CD14-positive monocyte (primary cell): ENCODE measurements around the gene SLC2A9. TPM values are rescaled to one million over a fixed set of nuclear protein-coding genes. Genes with fewer than 3 reads are reported as not detected.

Source experiments
- DNase-seq, 3 donors: peaks; one replicate each; pipeline ENCODE4 v3.0.0-alpha.2; 2011 to 2022
- H2AFZ ChIP-seq: 2 replicates; pipeline ENCODE4 v1.6.0; 2012; ENCODE audit warnings: mild to moderate bottlenecking, low read depth, low read length, inconsistent platforms; ENCODE audit not compliant: insufficient read depth, poor library complexity, severe bottlenecking
- H3K27ac ChIP-seq, 2 donors: 1 replicate in 1 of 2; 2 replicates in 1 of 2; pipeline ENCODE4 v1.5.1; 2012 to 2013; ENCODE audit warnings: low read length in 2 of 2, control low read depth in 1 of 2, inconsistent platforms in 1 of 2, low read depth in 1 of 2, mild to moderate bottlenecking in 1 of 2
- H3K27me3 ChIP-seq, 2 donors: one replicate each; pipeline versions ENCODE4 v1.6.0 to v1.6.1; 2011 to 2013; ENCODE audit warnings: low read length in 2 of 2; ENCODE audit not compliant: control insufficient read depth in 2 of 2, insufficient read depth in 2 of 2
- H3K36me3 ChIP-seq, 2 donors: replicated peaks in 1 of 2; 1 replicate in 1 of 2; 2 replicates in 1 of 2; pipeline versions ENCODE4 v1.5.1 to v1.6.1; 2012 to 2013; ENCODE audit warnings: low read length in 2 of 2, control low read depth in 1 of 2, inconsistent platforms in 1 of 2, mild to moderate bottlenecking in 1 of 2; ENCODE audit not compliant: insufficient read depth in 2 of 2, control insufficient read depth in 1 of 2
- H3K4me1 ChIP-seq, 2 donors: 1 replicate in 1 of 2; 2 replicates in 1 of 2; pipeline versions ENCODE4 v1.5.1 to v1.6.1; 2012 to 2013; ENCODE audit warnings: low read length in 2 of 2, control low read depth in 1 of 2, inconsistent platforms in 1 of 2, mild to moderate bottlenecking in 1 of 2, moderate library complexity in 1 of 2; ENCODE audit not compliant: insufficient read depth in 2 of 2, control insufficient read depth in 1 of 2
- H3K4me2 ChIP-seq: replicated peaks from 2 replicates; pipeline ENCODE3; 2012; ENCODE audit warnings: low read length, moderate library complexity, mild to moderate bottlenecking; ENCODE audit not compliant: poor library complexity, severe bottlenecking; ENCODE audit errors: extremely low read depth
- H3K4me3 ChIP-seq, 3 experiments: fragments of 200-600 bp in 1 of 3; sonication (generic) in 1 of 3; replicated peaks in 1 of 3; 1 replicate in 2 of 3; 2 replicates in 1 of 3; pipeline ENCODE4 v1.5.1; 2011 to 2013; ENCODE audit warnings: low read length in 3 of 3, mild to moderate bottlenecking in 3 of 3, control low read depth in 2 of 3, low read depth in 2 of 3, inconsistent platforms in 1 of 3, moderate library complexity in 1 of 3
- H3K79me2 ChIP-seq: 2 replicates; pipeline ENCODE4 v1.6.0; 2012; ENCODE audit warnings: mild to moderate bottlenecking, control low read depth, inconsistent platforms, low read length, moderate library complexity; ENCODE audit not compliant: insufficient read depth
- H3K9ac ChIP-seq: 2 replicates; pipeline ENCODE4 v1.6.0; 2017; ENCODE audit warnings: low read length, mild to moderate bottlenecking; ENCODE audit not compliant: insufficient read depth, poor library complexity, severe bottlenecking
- H3K9me3 ChIP-seq, 2 donors: replicated peaks in 1 of 2; 1 replicate in 1 of 2; 2 replicates in 1 of 2; pipeline versions ENCODE4 v1.5.1 to v1.6.1; 2012 to 2013; ENCODE audit warnings: low read length in 2 of 2, control low read depth in 1 of 2; ENCODE audit not compliant: control insufficient read depth in 1 of 2, insufficient read depth in 1 of 2
- H4K20me1 ChIP-seq: 2 replicates; pipeline ENCODE4 v1.6.0; 2012; ENCODE audit warnings: mild to moderate bottlenecking, low read length, control low read depth, moderate library complexity; ENCODE audit not compliant: insufficient read depth
- H3K27ac Mint-ChIP-seq, 7 donors: one replicate each; pipeline ENCODE4 v1.8.0; 2020; ENCODE audit warnings: mild to moderate bottlenecking in 7 of 7, mixed read lengths in 7 of 7, moderate library complexity in 6 of 7, inconsistent platforms in 2 of 7
- H3K27me3 Mint-ChIP-seq, 3 donors: one replicate each; pipeline ENCODE4 v1.8.0; 2021 to 2022; ENCODE audit warnings: low read depth in 3 of 3, mild to moderate bottlenecking in 3 of 3, mixed read lengths in 3 of 3, moderate library complexity in 3 of 3, inconsistent platforms in 1 of 3
- H3K36me3 Mint-ChIP-seq, 2 donors: one replicate each; pipeline ENCODE4 v1.8.0; 2020; ENCODE audit warnings: mixed read lengths in 2 of 2, inconsistent platforms in 1 of 2, mild to moderate bottlenecking in 1 of 2
- H3K4me1 Mint-ChIP-seq: one replicate; pipeline ENCODE4 v1.8.0; 2020; ENCODE audit warnings: mild to moderate bottlenecking, mixed read lengths
- H3K4me3 Mint-ChIP-seq, 2 donors: one replicate each; pipeline ENCODE4 v1.8.0; 2020; ENCODE audit warnings: mild to moderate bottlenecking in 2 of 2, mixed read lengths in 2 of 2, moderate library complexity in 1 of 2
- H3K9me3 Mint-ChIP-seq, 7 donors: one replicate each; pipeline ENCODE4 v1.8.0; 2020 to 2022; ENCODE audit warnings: mixed read lengths in 7 of 7, mild to moderate bottlenecking in 6 of 7, moderate library complexity in 6 of 7, inconsistent platforms in 2 of 7
- WGBS: methylation state at CpG from one replicate; pipeline ENCODE4 v1.1.5; 2013; ENCODE audit warnings: missing lambda C conversion rate; ENCODE audit not compliant: insufficient coverage; 5-methylcytosine and 5-hydroxymethylcytosine counted together
- intact Hi-C, 2 donors: fragments of 100-400 bp; cut with micrococcal nuclease; formaldehyde crosslinking; loops; one replicate each; pipeline versions ENCODE4 v1.15.0 to v1.15.1; 2023
- polyA plus RNA-seq, 3 donors: library from polyadenylated mRNA; depleted of rRNA in 1 of 3; unstranded in 2 of 3; stranded (reverse) in 1 of 3; fragments of 300-500 nt in 2 of 3; fragments of >200 nt in 1 of 3; fragmentation: Illumina TruSeq in 2 of 3; gene quantifications; 1 replicate in 2 of 3; 2 replicates in 1 of 3; pipeline ENCODE4 v1.2.3, GENCODE V29; 2012 to 2021
- TF ChIP-seq, protein P1 (sequence below): fragments of 200-600 bp; IDR thresholded peaks from one replicate; pipeline ENCODE4 v1.8.0; 2022; ENCODE audit warnings: antibody characterized with exemption, mild to moderate bottlenecking

Gene SLC2A9
- polyA plus RNA-seq, 3 donors, result 27.3 to 38.6 (median 34.7) TPM

DNA sequence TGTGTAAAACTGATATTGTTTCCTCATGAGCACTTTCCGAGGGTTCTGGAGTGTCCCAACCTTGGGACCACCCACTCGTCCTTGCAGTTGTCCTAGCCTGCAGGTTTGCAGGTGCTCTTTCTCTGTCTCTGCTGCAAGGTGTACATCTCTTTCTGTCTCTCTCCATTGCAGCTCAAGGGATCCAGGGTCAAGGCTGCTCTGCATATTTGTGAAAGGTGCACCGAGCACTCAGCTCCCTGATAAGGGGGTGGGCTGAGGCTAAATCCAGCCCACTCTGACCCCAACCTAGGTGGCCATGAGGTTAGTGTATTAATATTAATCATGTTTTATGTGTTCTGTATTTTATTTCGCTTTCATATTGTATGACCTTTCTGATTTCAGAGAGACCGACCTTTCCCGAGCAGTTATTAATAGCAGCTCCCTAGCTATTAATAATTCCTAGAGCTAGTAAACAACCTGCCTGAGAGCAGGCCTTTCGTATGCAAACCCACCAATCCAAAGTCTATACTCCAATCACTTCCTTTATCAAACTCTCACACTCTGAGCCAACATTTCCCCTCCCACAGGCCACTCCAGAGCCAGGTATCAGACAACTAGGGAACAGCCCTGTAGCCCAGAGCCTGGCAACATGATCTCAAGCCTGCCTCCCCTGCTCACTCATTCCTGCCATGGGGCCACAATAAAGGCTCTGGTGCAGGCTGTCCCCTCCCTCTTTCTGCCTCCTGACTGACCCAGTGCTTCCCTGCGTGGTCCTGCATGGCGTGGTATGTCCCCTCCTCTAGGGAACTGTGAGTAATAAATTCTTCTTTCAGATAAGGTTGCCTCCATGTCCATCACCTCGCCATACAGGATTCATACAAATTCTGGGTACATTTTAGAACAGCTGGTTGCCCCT is 73.9 kb downstream of the SLC2A9 start:
- no peaks in the 10 kb centered on the region for H3K79me2 ChIP-seq

DNA sequence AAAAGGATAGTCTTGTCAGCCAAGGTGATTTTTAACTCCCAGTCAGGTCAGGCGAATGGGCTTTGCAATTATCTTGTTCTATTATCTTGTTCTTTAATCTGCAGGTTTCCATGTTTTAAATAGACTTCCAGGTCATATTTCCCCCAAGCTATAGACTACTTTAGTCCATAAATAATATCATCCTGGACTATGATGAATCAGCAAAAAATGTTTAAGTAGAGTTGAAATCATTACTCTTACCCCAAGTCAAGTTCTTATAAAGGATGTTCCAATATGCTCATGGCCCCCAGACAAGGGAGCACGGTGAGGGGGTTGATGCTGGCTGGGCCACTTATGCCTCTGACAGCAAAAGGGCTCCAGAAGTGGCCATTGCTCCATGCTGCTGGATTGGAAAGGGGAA is 75.1 kb downstream of the SLC2A9 start:
- Histone ChIP-seq H3K4me1 (no peaks in the 10 kb centered on the region), H3K4me2 (no peak overlapping the region), H2AFZ (no peak overlapping the region), H3K27me3 (no peaks in the 10 kb centered on the region), H3K27ac (no peak overlapping the region), H3K36me3 (peaks cover 62 to 96% of the 10 kb centered on the region in 2 donors), H3K9ac (no peak overlapping the region), H3K4me3 (no peak overlapping the region), H3K79me2 (no peaks in the 10 kb centered on the region), H3K9me3 (no peaks in the 10 kb centered on the region), H4K20me1 (peaks cover 27% of the 10 kb centered on the region)
- no CpG with 5 or more reads among the region's 2 CpGs for WGBS
- no peak overlapping the region for H3K27ac Mint-ChIP-seq
- no peaks in the 10 kb centered on the region for H3K4me1 Mint-ChIP-seq
- peaks cover 69 to 83% of the 10 kb centered on the region in 2 donors for H3K36me3 Mint-ChIP-seq
- no peaks in the 10 kb centered on the region for H3K9me3 Mint-ChIP-seq
- intact Hi-C loops, result no loop called here
- no peak for DNase-seq
- H3K4me3 Mint-ChIP-seq, result no peak overlapping the region
- H3K27me3 Mint-ChIP-seq, result peaks cover 0 to 2% (median 0%) of the 10 kb centered on the region in 3 donors
- TF ChIP-seq, protein P1, sequence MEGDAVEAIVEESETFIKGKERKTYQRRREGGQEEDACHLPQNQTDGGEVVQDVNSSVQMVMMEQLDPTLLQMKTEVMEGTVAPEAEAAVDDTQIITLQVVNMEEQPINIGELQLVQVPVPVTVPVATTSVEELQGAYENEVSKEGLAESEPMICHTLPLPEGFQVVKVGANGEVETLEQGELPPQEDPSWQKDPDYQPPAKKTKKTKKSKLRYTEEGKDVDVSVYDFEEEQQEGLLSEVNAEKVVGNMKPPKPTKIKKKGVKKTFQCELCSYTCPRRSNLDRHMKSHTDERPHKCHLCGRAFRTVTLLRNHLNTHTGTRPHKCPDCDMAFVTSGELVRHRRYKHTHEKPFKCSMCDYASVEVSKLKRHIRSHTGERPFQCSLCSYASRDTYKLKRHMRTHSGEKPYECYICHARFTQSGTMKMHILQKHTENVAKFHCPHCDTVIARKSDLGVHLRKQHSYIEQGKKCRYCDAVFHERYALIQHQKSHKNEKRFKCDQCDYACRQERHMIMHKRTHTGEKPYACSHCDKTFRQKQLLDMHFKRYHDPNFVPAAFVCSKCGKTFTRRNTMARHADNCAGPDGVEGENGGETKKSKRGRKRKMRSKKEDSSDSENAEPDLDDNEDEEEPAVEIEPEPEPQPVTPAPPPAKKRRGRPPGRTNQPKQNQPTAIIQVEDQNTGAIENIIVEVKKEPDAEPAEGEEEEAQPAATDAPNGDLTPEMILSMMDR, result no peak

More for the DNA sequence above, 73.9 kb downstream of the SLC2A9 start:
- H3K27me3 Mint-ChIP-seq, result no peaks in the 10 kb centered on the region
- no peak overlapping the region for H2AFZ ChIP-seq
- H3K27ac Mint-ChIP-seq, result peak overlapping the region in 2 of 7 donors; percentile 44 to 66
- WGBS, result 78% methylated on average over 5 of the region's 10 CpGs
- H3K9me3 ChIP-seq, result no peaks in the 10 kb centered on the region
- H3K27me3 ChIP-seq, result no peaks in the 10 kb centered on the region
- TF ChIP-seq, protein P1, result no peak
- intact Hi-C loops, result no loop called here
- no peak overlapping the region for H3K27ac ChIP-seq
- no peak overlapping the region for H3K4me3 Mint-ChIP-seq
- no peaks in the 10 kb centered on the region for H3K4me1 ChIP-seq
- no peak for DNase-seq
- peaks cover 0 to under 1% (median 0%) of the 10 kb centered on the region in 7 donors for H3K9me3 Mint-ChIP-seq
- peaks cover 36% of the 10 kb centered on the region for H4K20me1 ChIP-seq
- H3K36me3 ChIP-seq, result peaks cover 52 to 92% of the 10 kb centered on the region in 2 donors
- peaks cover 63 to 76% of the 10 kb centered on the region in 2 donors for H3K36me3 Mint-ChIP-seq
- H3K4me2 ChIP-seq, result no peak overlapping the region
- H3K4me1 Mint-ChIP-seq, result peaks cover 2% of the 10 kb centered on the region
- H3K4me3 ChIP-seq, result no peak overlapping the region
- H3K9ac ChIP-seq, result no peak overlapping the region
